GM13977 (cell line): ENCODE measurements around the gene CDK11A.
"Not testable (repeated sequence)": the region's sequence is repeated elsewhere in the genome, so short reads cannot be mapped to it uniquely, and the experiment has no call there.

ENCODE experiments used
- DNase-seq: peaks from one replicate; pipeline ENCODE4 v3.0.0; 2012; ENCODE audit warnings: low spot score
- in situ Hi-C: fragments of 300-500 bp; cut with MboI; formaldehyde crosslinking; loops from one replicate; pipeline ENCODE4 v1.12.0; 2022; ENCODE audit warnings: low sequenced_read_pairs, low pct_unique_long_range_greater_than_20kb, mixed read lengths, inconsistent platforms; ENCODE audit not compliant: unreplicated experiment
- TF ChIP-seq, protein P1 (sequence below): IDR thresholded peaks from 2 replicates; pipeline ENCODE4 v1.5.1; 2012; ENCODE audit warnings: mild to moderate bottlenecking, control low read depth; ENCODE audit not compliant: insufficient read depth; ENCODE audit errors: extremely low read depth, missing control alignments

CDK11A gene

GRCh38 chr1:1677718-1678580 is 46.2 kb downstream of the CDK11A start:
- peak; percentile 85 for DNase-seq
- TF ChIP-seq, protein P1, sequence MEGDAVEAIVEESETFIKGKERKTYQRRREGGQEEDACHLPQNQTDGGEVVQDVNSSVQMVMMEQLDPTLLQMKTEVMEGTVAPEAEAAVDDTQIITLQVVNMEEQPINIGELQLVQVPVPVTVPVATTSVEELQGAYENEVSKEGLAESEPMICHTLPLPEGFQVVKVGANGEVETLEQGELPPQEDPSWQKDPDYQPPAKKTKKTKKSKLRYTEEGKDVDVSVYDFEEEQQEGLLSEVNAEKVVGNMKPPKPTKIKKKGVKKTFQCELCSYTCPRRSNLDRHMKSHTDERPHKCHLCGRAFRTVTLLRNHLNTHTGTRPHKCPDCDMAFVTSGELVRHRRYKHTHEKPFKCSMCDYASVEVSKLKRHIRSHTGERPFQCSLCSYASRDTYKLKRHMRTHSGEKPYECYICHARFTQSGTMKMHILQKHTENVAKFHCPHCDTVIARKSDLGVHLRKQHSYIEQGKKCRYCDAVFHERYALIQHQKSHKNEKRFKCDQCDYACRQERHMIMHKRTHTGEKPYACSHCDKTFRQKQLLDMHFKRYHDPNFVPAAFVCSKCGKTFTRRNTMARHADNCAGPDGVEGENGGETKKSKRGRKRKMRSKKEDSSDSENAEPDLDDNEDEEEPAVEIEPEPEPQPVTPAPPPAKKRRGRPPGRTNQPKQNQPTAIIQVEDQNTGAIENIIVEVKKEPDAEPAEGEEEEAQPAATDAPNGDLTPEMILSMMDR: no peak
- in situ Hi-C loops: no loop called here

DNA sequence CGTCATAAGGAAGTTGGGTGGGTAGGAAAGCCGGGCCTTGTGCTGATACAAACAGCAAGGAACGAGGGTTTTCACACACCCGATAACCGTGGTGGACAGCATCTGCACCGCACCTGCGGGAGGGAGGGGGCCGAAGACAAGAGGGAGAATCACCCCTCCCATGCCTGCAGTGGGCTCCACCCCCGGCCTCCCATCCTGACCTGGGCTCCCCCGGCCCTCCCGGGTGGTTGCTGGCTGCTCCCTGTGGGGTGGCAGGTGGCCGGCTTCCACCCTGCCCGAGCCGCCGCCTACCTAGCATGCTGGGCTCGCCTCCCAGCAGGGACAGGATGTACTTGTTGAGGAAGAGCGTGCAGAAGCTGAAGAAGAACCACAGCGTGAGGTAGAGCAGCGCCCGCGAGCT is 48.1 kb downstream of the CDK11A start:
- DNase-seq, in situ Hi-C loops: not testable (repeated sequence)

GRCh38 chr1:1675218-1675617 is 48.9 kb downstream of the CDK11A start:
- in situ Hi-C loops: not testable (repeated sequence)

DNA sequence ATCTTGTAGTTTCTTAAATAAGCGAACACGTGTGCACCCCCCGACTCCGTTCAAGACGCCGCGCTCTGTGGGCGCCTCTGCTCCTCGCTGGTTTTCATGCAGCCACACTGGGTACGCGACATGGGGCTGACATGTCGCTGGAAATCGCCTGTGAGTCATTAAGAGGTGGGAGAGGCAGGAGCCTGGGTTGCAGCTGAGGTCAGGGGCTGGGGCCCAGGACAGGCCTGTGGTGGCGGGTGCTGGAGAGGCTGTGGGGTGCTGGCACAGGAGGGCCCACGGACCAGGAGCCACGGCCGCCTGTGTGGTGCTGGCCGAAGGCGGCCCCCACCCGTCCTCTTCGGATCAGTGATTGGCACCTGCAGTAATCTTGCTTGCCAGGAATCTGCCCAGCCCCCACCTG is 49.4 kb downstream of the CDK11A start:
- DNase-seq, in situ Hi-C loops: not testable (repeated sequence)

More at GRCh38 chr1:1675218-1675617, 48.9 kb downstream of the CDK11A start:
- not testable (repeated sequence) for DNase-seq

GRCh38 chr1:1672181-1672965 is 51.8 kb downstream of the CDK11A start:
- TF ChIP-seq, protein P1: no peak
- DNase-seq: peak; percentile 12
- in situ Hi-C loops: no loop called here

GRCh38 chr1:1671365-1672119 is 52.6 kb downstream of the CDK11A start:
- in situ Hi-C loops: no loop called here
- TF ChIP-seq, protein P1: no peak
- DNase-seq: no peak

DNA sequence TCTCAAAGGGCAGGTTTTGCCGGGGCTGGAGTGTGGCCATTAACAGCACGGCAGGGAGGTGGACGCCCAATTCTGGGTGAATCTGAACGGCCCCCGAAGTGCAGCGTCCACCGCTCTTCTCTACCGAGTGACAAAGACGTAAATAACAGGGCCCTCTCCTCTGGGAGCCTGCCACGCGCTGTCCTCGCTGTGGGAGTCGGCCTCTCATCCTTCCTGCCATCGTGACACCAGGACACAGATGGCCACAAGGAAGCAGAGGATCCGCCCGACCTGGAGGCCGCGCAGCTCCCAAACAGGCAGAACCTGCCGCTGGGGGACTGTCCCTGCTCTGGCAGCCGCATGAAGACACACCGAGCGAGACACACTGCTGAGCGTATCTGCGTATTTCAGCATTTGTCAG is 53.3 kb downstream of the CDK11A start:
- no peak for DNase-seq
- in situ Hi-C loops: no loop called here
- TF ChIP-seq, protein P1: no peak
